ENCODE measurements around the gene PRRG4.

PRRG4 gene

DNA sequence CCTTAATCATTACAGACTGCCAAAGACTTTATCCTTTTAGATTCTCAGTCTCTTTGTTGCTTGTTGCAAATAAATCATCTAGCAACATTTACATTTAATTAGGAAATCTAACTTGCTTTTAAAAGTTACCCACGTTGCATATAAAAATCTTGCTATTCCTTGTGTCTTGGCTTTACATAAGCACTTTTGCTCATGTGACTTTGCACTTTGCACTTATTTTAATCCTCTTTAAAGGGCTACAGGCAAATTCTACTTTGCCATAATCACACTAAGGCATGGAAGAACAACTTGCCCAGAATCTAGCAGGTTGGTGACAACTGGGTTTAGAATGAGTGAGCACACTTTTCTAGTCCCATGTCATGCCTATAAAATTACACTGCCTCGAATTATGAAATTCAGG lies 25.9 kb downstream of the PRRG4 start:
- H3K27me3 ChIP-seq (ENCODE audit: insufficient read depth, poor library complexity, severe bottlenecking) = no peaks in the 10 kb centered on the region
- TF ChIP-seq REST (IDR thresholded peaks at IDR 0.05; ENCODE audit: insufficient replicate concordance, low read depth) (no peak), SPI1 (IDR thresholded peaks at IDR 0.05; ENCODE audit: borderline replicate concordance, low read depth) (no peak), POLR2AphosphoS5 (IDR thresholded peaks at IDR 0.05; ENCODE audit: low read depth) (no peak), GABPA (IDR thresholded peaks at IDR 0.05; ENCODE audit: low read depth) (no peak), CTCF (IDR thresholded peaks at IDR 0.05; ENCODE audit: insufficient read depth, low read length) (no peak)
- H3K4me3 ChIP-seq (replicated peaks; ENCODE audit: insufficient read depth, low read length) = no peak overlapping the region
- no peak for DNase-seq (ENCODE audit: low read depth in 1 of 2, low spot score in 1 of 2)
- H3K27ac ChIP-seq (replicated peaks) = no peak overlapping the region

DNA sequence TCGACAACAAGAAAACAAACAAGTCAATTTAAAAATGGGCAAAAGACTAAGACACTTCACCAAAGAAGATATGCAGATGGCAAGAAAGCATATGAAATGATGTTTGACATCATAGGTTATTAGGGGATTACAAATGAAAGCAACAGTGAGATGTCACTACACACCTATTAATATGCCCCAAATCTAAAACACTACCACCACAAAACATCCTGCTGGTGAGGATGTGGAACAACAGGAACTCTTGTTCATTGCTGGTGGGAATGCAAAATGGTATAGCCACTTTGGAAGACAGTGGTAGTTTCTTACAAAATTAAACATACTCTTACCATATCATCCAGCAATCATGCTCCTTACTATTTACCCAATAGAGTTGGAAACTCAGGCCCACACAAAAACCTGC lies 29.0 kb downstream of the PRRG4 start:
- Histone ChIP-seq H3K27ac (replicated peaks) (no peak overlapping the region), H3K4me3 (replicated peaks; ENCODE audit: insufficient read depth, low read length) (no peak overlapping the region), H3K27me3 (ENCODE audit: insufficient read depth, poor library complexity, severe bottlenecking) (no peaks in the 10 kb centered on the region)
- DNase-seq (ENCODE audit: low read depth in 1 of 2, low spot score in 1 of 2) = no peak
- TF ChIP-seq REST (IDR thresholded peaks at IDR 0.05; ENCODE audit: insufficient replicate concordance, low read depth) (no peak), GABPA (IDR thresholded peaks at IDR 0.05; ENCODE audit: low read depth) (no peak), POLR2AphosphoS5 (IDR thresholded peaks at IDR 0.05; ENCODE audit: low read depth) (no peak)

GRCh38 chr11:32861850-32862577 lies 32.3 kb downstream of the PRRG4 start:
- H3K27ac ChIP-seq (replicated peaks) = no peak overlapping the region
- no peak for TF ChIP-seq SPI1 (IDR thresholded peaks at IDR 0.05; ENCODE audit: borderline replicate concordance, low read depth)
- no peak for TF ChIP-seq REST (IDR thresholded peaks at IDR 0.05; ENCODE audit: insufficient replicate concordance, low read depth)
- no peak for TF ChIP-seq POLR2AphosphoS5 (IDR thresholded peaks at IDR 0.05; ENCODE audit: low read depth)
- no peak for TF ChIP-seq CTCF (IDR thresholded peaks at IDR 0.05; ENCODE audit: insufficient read depth, low read length)
- TF ChIP-seq GABPA (IDR thresholded peaks at IDR 0.05; ENCODE audit: low read depth) = no peak
- no peak overlapping the region for H3K4me3 ChIP-seq (replicated peaks; ENCODE audit: insufficient read depth, low read length)
- H3K27me3 ChIP-seq (ENCODE audit: insufficient read depth, poor library complexity, severe bottlenecking) = no peaks in the 10 kb centered on the region
- no peak for DNase-seq (ENCODE audit: low read depth in 1 of 2, low spot score in 1 of 2)

Data from HL-60 (cell line).